ENCODE data around the gene GNB1L. TPM values are rescaled to one million over a fixed set of nuclear protein-coding genes. Genes with fewer than 3 reads are reported as not detected.
A peak's percentile ranks its signal among the peaks of the same experiment; 100 is the strongest.

The GNB1L gene
- total RNA-seq, 1 experiment from 2014 or later = 17.9 TPM

- CTCF ChIA-PET = no interaction called here
- Histone ChIP-seq H3K27me3 (replicated peaks; ENCODE audit: insufficient read depth, low read depth, low read length, poor library complexity) (peaks cover 7% of the 10 kb centered on the region), H3K4me3 (ENCODE audit: low read depth, low read length, poor library complexity, severe bottlenecking) (no peak overlapping the region), H3K27ac (ENCODE audit: low read depth, low read length, poor library complexity, severe bottlenecking) (no peak overlapping the region), H3K36me3 (ENCODE audit: insufficient read depth, low read length, poor library complexity, severe bottlenecking) (no peaks in the 10 kb centered on the region), H3K9me3 (ENCODE audit: low read depth, low read length, poor library complexity, severe bottlenecking) (no peaks in the 10 kb centered on the region), H3K4me1 (ENCODE audit: insufficient read depth, low read length, poor library complexity, severe bottlenecking) (no peaks in the 10 kb centered on the region)
- peak; percentile 50 for DNase-seq (ENCODE audit: low spot score)
- POLR2A ChIA-PET (ENCODE audit: low non-redundant PET) = no interaction called here
- BruUV-seq (replicated peaks) = no TSS peak
- no peak for TF ChIP-seq EZH2 (IDR thresholded peaks at IDR 0.05; ENCODE audit: borderline replicate concordance, low read depth, low read length, poor library complexity, severe bottlenecking)
- TF ChIP-seq CTCF (conservative IDR thresholded peaks at IDR 0.05; ENCODE audit: low read depth, low read length) = no peak
- intact Hi-C loops (cut with micrococcal nuclease; ENCODE audit: unreplicated experiment) = no loop called here
Observed at GRCh38 chr22:19772673-19773469, 81.8 kb downstream of the GNB1L start.

- DNase-seq (ENCODE audit: low spot score) = no peak
- H3K4me1 ChIP-seq (ENCODE audit: insufficient read depth, low read length, poor library complexity, severe bottlenecking) = no peaks in the 10 kb centered on the region
- intact Hi-C loops (cut with micrococcal nuclease; ENCODE audit: unreplicated experiment) = no loop called here
- CTCF ChIA-PET = no interaction called here
- BruUV-seq (replicated peaks) = no TSS peak
- TF ChIP-seq CTCF (conservative IDR thresholded peaks at IDR 0.05; ENCODE audit: low read depth, low read length) = no peak
- TF ChIP-seq EZH2 (IDR thresholded peaks at IDR 0.05; ENCODE audit: borderline replicate concordance, low read depth, low read length, poor library complexity, severe bottlenecking) = no peak
- no peak overlapping the region for H3K27ac ChIP-seq (ENCODE audit: low read depth, low read length, poor library complexity, severe bottlenecking)
- H3K36me3 ChIP-seq (ENCODE audit: insufficient read depth, low read length, poor library complexity, severe bottlenecking) = no peaks in the 10 kb centered on the region
- peaks cover 12% of the 10 kb centered on the region for H3K27me3 ChIP-seq (replicated peaks; ENCODE audit: insufficient read depth, low read depth, low read length, poor library complexity)
- no peaks in the 10 kb centered on the region for H3K9me3 ChIP-seq (ENCODE audit: low read depth, low read length, poor library complexity, severe bottlenecking)
- POLR2A ChIA-PET (ENCODE audit: low non-redundant PET) = no interaction called here
- H3K4me3 ChIP-seq (ENCODE audit: low read depth, low read length, poor library complexity, severe bottlenecking) = no peak overlapping the region
Observed at GRCh38 chr22:19772422-19772672, 82.3 kb downstream of the GNB1L start.

- no peaks in the 10 kb centered on the region for H3K9me3 ChIP-seq (ENCODE audit: low read depth, low read length, poor library complexity, severe bottlenecking)
- intact Hi-C loops (cut with micrococcal nuclease; ENCODE audit: unreplicated experiment) = no loop called here
- no peaks in the 10 kb centered on the region for H3K4me1 ChIP-seq (ENCODE audit: insufficient read depth, low read length, poor library complexity, severe bottlenecking)
- TF ChIP-seq EZH2 (IDR thresholded peaks at IDR 0.05; ENCODE audit: borderline replicate concordance, low read depth, low read length, poor library complexity, severe bottlenecking) (no peak), CTCF (conservative IDR thresholded peaks at IDR 0.05; ENCODE audit: low read depth, low read length) (no peak)
- BruUV-seq (replicated peaks) = no TSS peak
- no peak overlapping the region for H3K4me3 ChIP-seq (ENCODE audit: low read depth, low read length, poor library complexity, severe bottlenecking)
- no peak for DNase-seq (ENCODE audit: low spot score)
- CTCF ChIA-PET = no interaction called here
- POLR2A ChIA-PET (ENCODE audit: low non-redundant PET) = no interaction called here
- no peak overlapping the region for H3K27ac ChIP-seq (ENCODE audit: low read depth, low read length, poor library complexity, severe bottlenecking)
- peaks cover 28% of the 10 kb centered on the region for H3K27me3 ChIP-seq (replicated peaks; ENCODE audit: insufficient read depth, low read depth, low read length, poor library complexity)
- H3K36me3 ChIP-seq (ENCODE audit: insufficient read depth, low read length, poor library complexity, severe bottlenecking) = no peaks in the 10 kb centered on the region
Observed at GRCh38 chr22:19770349-19771220, 84.1 kb downstream of the GNB1L start.

Data from A673 (cell line).